ENCODE data around the gene PDP2. TPM values are rescaled to one million over a fixed set of nuclear protein-coding genes. Genes with fewer than 3 reads are reported as not detected.

The PDP2 gene
- total RNA-seq, 4 donors from 2014 or later = 4.9 to 36.2 (median 11.5) TPM

DNA sequence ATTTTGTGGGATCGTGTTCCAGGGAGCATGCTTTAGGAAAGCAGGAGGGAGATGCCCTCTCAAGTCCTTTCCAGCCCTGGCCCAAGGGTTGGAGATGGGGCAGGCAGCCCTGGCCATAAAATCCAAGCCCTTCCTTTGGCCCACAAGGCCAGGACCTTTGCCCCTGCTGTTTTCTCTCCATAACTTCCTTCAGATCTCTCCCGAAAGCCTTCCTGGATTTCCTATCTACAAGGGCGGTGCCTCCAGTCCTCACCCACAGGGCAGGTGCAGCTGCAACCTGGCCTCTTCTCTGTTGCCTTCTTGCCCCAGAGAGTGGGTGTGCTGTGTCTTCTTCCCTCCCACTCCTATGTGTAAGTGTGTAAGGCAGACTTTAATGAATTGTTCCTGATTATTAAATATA is 8.5 kb upstream of the PDP2 start:
- TF ChIP-seq POLR2A (IDR thresholded peaks at IDR 0.05) (peak; percentile 48), EP300 (IDR thresholded peaks at IDR 0.05; ENCODE audit: low read depth) (no peak), POLR2AphosphoS5 (IDR thresholded peaks at IDR 0.05) (peak in 2 of 3 donors; percentile 57 to 65)
- TF ChIP-seq, protein P1, sequence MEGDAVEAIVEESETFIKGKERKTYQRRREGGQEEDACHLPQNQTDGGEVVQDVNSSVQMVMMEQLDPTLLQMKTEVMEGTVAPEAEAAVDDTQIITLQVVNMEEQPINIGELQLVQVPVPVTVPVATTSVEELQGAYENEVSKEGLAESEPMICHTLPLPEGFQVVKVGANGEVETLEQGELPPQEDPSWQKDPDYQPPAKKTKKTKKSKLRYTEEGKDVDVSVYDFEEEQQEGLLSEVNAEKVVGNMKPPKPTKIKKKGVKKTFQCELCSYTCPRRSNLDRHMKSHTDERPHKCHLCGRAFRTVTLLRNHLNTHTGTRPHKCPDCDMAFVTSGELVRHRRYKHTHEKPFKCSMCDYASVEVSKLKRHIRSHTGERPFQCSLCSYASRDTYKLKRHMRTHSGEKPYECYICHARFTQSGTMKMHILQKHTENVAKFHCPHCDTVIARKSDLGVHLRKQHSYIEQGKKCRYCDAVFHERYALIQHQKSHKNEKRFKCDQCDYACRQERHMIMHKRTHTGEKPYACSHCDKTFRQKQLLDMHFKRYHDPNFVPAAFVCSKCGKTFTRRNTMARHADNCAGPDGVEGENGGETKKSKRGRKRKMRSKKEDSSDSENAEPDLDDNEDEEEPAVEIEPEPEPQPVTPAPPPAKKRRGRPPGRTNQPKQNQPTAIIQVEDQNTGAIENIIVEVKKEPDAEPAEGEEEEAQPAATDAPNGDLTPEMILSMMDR (IDR thresholded peaks at IDR 0.05) = no peak
- peak overlapping the region; percentile 84 to 86 (median 85) for H3K27ac ChIP-seq
- intact Hi-C loops (cut with DNase I; ENCODE audit: low total_unique reads) = no loop called here
- H3K9me3 ChIP-seq = no peaks in the 10 kb centered on the region
- H3K27me3 ChIP-seq = no peaks in the 10 kb centered on the region
- WGBS, 2 donors (ENCODE audit: low coverage in 1 of 2) = 47 to 61% methylated on average over 2 to 3 of the region's 3 CpGs
- H3K36me3 ChIP-seq = no peaks in the 10 kb centered on the region
- in situ Hi-C loops (cut with MboI; ENCODE audit: low pct_ligation_motif_present in 1 of 4, low pct_unique_long_range_greater_than_20kb in 1 of 4, low sequenced_read_pairs in 3 of 4) = loop anchor here (25.0 kb wide), 1 partner anchor 460 kb away; no protein-coding TSS in a partner anchor
- peaks cover 7 to 36% (median 26%) of the 10 kb centered on the region in 4 donors for H3K4me1 ChIP-seq
- H3K4me3 ChIP-seq = peak overlapping the region in 1 of 4 donors; percentile 43
- peak; percentile 79 for DNase-seq

DNA sequence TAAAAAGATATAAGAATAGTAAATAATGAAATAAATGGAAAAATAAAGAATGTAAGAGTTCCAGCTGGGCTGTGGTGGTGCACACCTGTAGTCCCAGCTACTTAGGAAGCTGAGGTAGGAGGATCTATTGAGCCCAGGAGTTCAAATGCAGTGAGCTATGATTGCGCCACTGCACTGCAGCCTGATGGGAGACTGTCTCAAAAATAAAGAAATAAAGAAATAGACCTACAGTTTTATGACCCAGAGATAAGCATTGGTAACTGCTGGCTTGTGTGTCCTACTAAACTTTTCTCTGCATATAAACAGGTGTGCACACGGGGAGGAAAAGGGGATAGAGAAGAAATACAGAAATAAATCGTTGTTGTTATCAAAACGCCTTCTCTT is 7.8 kb upstream of the PDP2 start:
- Histone ChIP-seq H3K27me3 (no peaks in the 10 kb centered on the region), H3K4me1 (peaks cover 7 to 36% (median 26%) of the 10 kb centered on the region in 4 donors), H3K4me3 (peak overlapping the region in 3 of 4 donors; percentile 19 to 43 (median 28)), H3K27ac (peak overlapping the region; percentile 84 to 86 (median 85)), H3K36me3 (no peaks in the 10 kb centered on the region), H3K9me3 (no peaks in the 10 kb centered on the region)
- intact Hi-C loops (cut with DNase I; ENCODE audit: low total_unique reads) (no loop called here), in situ Hi-C loops (cut with MboI; ENCODE audit: low pct_ligation_motif_present in 1 of 4, low pct_unique_long_range_greater_than_20kb in 1 of 4, low sequenced_read_pairs in 3 of 4) (loop anchor here (25.0 kb wide), 1 partner anchor 460 kb away; no protein-coding TSS in a partner anchor)
- WGBS, 2 donors (ENCODE audit: low coverage in 1 of 2) = 40 to 65% methylated on average over 2 to 4 of the region's 4 CpGs
- TF ChIP-seq POLR2A (IDR thresholded peaks at IDR 0.05) = no peak
- no peak for TF ChIP-seq POLR2AphosphoS5 (IDR thresholded peaks at IDR 0.05)
- no peak for TF ChIP-seq EP300 (IDR thresholded peaks at IDR 0.05; ENCODE audit: low read depth)
- TF ChIP-seq, protein P1 (IDR thresholded peaks at IDR 0.05) = no peak
- DNase-seq = no peak

DNA sequence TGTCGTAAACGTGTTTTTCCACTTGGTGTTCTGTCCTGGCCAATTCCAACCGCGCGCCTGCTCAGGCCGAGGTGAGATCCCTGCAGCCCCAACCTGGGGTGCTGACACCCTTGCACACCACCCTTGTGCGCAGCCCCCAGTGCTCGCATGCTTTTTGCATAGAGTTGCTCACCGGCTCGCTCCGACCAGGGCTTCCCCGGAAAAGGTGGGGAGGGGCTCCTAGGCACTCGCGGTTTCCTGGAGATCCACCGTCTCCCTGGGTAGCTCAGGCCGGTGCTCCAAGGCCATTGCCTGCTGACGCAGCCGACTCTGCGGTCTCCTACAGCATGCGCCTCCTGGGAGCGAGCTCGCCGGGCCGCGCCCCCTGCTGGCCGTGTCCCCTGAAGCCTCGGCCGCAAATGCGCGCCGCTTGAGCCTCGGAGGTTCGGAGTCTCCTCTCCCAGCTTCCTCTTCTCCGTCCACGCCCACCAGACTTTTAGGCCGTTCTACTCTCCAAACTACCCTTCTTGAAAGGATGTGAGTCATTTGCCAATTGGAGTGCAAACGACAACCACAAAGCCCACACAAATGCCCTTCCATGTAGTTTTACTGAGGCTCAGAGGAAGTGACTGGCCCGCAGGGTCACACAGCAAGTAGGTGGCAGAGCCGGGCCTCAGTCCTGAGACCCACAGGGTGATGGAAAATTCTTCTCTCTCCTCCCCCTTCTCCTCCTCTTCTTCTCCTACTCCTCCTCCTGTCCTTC is 7.2 kb upstream of the PDP2 start:
- in situ Hi-C loops (cut with MboI; ENCODE audit: low pct_ligation_motif_present in 1 of 4, low pct_unique_long_range_greater_than_20kb in 1 of 4, low sequenced_read_pairs in 3 of 4) (loop anchor here (25.0 kb wide), 1 partner anchor 461 kb away; no protein-coding TSS in a partner anchor), intact Hi-C loops (cut with DNase I; ENCODE audit: low total_unique reads) (no loop called here)
- TF ChIP-seq EP300 (IDR thresholded peaks at IDR 0.05; ENCODE audit: low read depth) = no peak
- TF ChIP-seq POLR2AphosphoS5 (IDR thresholded peaks at IDR 0.05) = peak in 1 of 3 donors; percentile 43
- TF ChIP-seq POLR2A (IDR thresholded peaks at IDR 0.05) = peak; percentile 11
- TF ChIP-seq, protein P1 (IDR thresholded peaks at IDR 0.05) = peak; percentile 84 to 95 (median 93)
- peak; percentile 94 for DNase-seq
- H3K36me3 ChIP-seq = no peaks in the 10 kb centered on the region
- no peaks in the 10 kb centered on the region for H3K27me3 ChIP-seq
- no peaks in the 10 kb centered on the region for H3K9me3 ChIP-seq
- peaks cover 7 to 36% (median 26%) of the 10 kb centered on the region in 4 donors for H3K4me1 ChIP-seq
- 0 to 4% methylated on average over 1 to 36 of the region's 39 CpGs for WGBS, 2 donors (ENCODE audit: low coverage in 1 of 2)
- H3K4me3 ChIP-seq = peak overlapping the region in 3 of 4 donors; percentile 19 to 43 (median 28)
- H3K27ac ChIP-seq = peak overlapping the region; percentile 84 to 86 (median 85)

DNA sequence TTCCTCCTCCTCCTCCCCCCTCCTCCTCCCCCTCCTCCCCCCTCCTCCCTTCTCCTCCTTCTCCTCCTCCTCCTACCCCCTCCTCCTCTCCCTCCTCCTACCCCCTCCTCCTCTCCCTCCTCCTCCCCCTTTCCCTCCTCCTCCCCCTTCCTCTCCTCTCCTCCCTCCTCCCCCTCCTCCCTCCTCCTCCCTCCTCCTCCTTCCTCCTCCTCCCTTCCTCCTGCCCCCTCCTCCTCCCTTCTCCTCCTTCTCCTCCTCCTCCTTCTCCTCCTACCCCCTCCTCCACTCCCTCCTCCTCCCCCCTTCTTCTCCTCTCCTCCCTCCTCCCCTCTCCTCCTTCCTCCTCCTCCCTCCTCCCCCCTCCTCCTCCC is 6.6 kb upstream of the PDP2 start:
- intact Hi-C loops (cut with DNase I; ENCODE audit: low total_unique reads) = no loop called here

More for the DNA sequence above, 6.6 kb upstream of the PDP2 start:
- no peaks in the 10 kb centered on the region for H3K27me3 ChIP-seq
- in situ Hi-C loops (cut with MboI; ENCODE audit: low pct_ligation_motif_present in 1 of 4, low pct_unique_long_range_greater_than_20kb in 1 of 4, low sequenced_read_pairs in 3 of 4) = loop anchor here (25.0 kb wide), 1 partner anchor 461 kb away; no protein-coding TSS in a partner anchor
- H3K36me3 ChIP-seq = no peaks in the 10 kb centered on the region
- peaks cover 7 to 41% (median 26%) of the 10 kb centered on the region in 4 donors for H3K4me1 ChIP-seq
- H3K9me3 ChIP-seq = no peaks in the 10 kb centered on the region
- no peak for DNase-seq
- peak overlapping the region; percentile 84 to 86 (median 85) for H3K27ac ChIP-seq
- TF ChIP-seq POLR2AphosphoS5 (IDR thresholded peaks at IDR 0.05) (no peak), EP300 (IDR thresholded peaks at IDR 0.05; ENCODE audit: low read depth) (no peak), POLR2A (IDR thresholded peaks at IDR 0.05) (no peak)
- TF ChIP-seq, protein P1 (IDR thresholded peaks at IDR 0.05) = no peak
- H3K4me3 ChIP-seq = no peak overlapping the region

Data from transverse colon (tissue), 4 donors.